Fibroblast of skin of abdomen (primary cell): ENCODE data around the gene IFT88.

Experiments
- DNase-seq: peaks from one replicate; pipeline ENCODE4 v3.0.0-alpha.2; 2013

IFT88 gene

DNA sequence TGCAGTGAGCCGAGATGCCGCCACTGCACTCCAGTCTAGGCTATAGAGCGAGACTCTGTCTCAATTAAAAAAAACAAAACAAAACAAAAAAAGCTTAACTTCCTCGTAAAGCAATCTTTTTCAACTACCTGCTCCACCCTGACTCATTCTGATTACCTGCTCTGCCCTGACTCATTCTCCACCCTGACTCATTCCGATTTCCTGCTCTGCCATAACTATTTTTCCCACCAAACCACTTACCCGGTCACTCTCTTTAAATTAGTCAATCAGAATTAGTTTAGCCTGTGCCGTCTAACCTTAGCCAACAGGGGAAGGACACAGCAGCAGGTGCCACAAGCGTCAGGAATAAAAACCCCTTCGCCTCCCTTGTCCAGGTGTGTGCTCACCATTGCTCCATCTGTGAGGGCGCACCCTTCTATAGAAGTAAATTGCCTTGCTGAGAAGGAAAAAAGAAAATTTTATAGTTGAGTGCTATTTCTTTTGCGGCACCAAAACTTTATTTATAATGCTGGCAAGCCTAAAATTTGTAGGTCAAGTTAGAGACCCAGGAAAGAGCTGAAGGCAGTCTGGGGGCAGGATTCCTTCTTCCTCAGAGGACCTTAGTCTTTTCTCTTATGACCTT lies 1.7 kb upstream of the IFT88 start:
- no peak for DNase-seq

- peak; percentile 80 for DNase-seq
Observed at GRCh38 chr13:20566468-20566897, 474 bp upstream of the IFT88 start.

GRCh38 chr13:20567881-20568528 lies 1.0 kb downstream of the IFT88 start:
- DNase-seq = no peak

GRCh38 chr13:20570517-20570916 lies 3.6 kb downstream of the IFT88 start:
- peak; percentile 67 for DNase-seq

DNA sequence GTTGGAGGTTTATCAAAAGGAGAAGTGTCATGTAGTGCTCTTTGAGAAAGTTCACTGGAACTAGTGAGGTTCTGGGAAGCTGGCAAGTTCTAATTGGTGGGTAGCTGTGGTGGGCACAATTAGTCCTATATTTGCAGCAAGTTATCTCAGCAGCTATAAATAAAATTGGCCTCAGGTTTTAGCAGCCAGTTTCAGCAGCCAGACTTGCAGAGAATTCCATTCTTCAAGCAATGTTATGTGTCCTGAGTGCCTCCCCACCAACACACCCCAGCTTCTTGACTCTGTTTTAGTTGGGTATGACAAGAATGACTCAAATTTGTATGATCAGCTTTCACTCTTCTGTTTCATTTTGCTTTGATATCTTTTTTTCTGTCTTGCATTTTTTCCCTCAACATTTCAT lies 4.7 kb downstream of the IFT88 start:
- no peak for DNase-seq

GRCh38 chr13:20573186-20573585 lies 6.2 kb downstream of the IFT88 start:
- DNase-seq = no peak

DNA sequence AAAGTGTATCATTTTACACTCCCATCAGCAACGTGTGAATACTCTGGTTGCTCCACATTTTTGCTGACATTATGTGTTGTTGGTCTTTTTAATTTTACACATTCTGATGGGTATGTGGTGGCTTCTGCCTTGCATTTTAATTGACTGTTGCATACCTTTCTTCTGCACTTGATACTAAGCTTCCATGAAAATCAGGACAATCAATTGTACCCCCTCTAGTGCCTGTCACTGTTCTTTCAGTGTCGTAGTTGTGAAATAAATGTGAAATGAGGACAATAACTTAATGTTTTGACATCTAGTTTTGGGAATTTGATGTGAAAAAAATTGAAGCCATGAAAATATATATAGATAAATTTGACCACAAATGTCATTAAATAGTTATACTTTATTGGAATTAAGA lies 6.7 kb downstream of the IFT88 start:
- no peak for DNase-seq

DNA sequence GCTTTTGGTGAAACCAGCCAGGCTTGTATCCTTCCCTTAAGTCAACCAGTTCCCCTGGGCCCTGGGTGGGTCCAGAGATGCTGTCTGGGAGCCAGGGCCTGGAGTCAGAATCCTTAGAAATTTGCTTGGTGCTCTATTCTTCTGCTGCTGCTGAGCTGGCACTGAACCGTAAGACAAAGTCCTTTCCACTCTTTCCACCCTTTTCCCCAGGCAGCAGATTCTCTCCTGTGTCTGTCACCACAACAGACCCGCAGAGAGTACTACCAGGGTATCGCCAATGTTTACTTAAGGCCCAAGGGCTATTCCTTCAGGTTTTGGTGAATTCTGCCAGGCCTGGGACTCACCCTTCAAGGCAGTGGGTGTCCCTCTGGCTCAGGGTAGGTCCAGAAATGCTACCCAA lies 12.2 kb downstream of the IFT88 start:
- no peak for DNase-seq

DNA sequence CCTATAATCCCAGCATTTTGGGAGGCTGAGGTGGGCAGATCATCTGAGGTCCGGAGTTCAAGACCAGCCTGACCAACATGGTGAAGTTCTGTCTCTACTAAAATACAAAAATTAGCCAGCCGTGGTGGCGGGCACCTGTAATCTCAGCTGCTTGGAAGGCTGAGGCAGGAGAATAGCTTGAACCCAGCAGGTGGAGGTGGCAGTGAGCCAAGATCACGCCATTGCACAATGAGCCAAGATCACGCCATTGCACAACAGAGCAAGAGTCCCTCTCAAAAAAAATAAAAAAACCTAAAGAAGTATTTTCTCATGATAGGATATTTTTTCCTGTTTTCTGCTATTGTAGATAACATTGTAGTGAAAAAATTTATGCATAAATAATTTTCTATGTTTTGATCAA lies 13.3 kb downstream of the IFT88 start:
- DNase-seq = no peak

GRCh38 chr13:20582026-20582425 lies 15.1 kb downstream of the IFT88 start:
- DNase-seq = no peak

DNA sequence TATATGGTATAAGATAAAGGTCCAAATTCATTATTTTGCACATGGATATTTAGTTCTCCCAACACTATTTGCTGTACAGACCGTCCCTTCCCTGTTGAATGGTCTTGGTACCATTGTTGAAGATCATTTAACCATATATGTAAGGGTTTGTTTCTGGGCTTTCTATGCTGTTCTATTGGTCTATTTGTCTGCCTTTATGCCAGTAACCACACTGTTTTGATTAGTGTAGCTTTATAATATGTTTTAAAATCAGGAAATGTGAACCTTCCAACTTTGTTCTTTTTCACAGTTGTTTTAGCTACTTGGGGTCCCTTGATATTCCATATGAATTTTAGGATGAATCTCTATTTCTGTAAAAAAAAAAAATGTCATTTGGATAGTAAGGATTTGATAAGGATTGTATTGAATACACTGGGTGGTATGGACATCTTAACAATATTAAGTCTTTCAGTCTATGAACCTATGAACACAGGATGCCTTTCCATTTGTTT lies 16.9 kb downstream of the IFT88 start:
- no peak for DNase-seq

GRCh38 chr13:20585371-20585770 lies 18.4 kb downstream of the IFT88 start:
- no peak for DNase-seq

DNA sequence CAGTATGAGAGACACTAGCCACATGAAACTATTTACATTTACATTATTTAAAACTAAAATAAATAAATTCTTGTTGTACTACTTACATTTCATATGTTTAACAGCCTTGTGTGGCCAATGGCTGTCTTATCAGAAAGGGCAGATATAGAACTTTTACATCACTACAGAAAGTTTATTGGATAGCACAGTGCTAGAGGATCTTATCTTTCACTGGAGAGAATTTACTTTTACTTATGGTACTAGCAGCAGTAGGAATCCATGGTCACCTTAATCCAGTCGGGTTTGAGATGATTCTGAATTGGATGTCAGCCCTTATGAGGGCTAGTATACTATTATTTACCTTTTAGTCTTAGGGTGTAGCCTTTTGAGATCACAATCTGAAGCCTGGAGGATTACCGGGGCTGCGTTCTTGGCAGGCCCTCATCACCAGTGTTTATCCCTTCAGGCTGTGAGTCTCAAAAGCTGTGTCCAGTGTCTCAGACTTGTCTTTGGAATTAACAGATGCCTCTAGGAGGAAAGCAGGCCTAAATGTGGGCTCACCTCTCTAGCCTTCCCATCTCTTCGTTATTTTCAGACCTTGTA lies 21.7 kb downstream of the IFT88 start:
- DNase-seq = no peak

GRCh38 chr13:20590561-20590960 lies 23.6 kb downstream of the IFT88 start:
- no peak for DNase-seq

GRCh38 chr13:20592606-20593005 lies 25.6 kb downstream of the IFT88 start:
- DNase-seq = no peak

DNA sequence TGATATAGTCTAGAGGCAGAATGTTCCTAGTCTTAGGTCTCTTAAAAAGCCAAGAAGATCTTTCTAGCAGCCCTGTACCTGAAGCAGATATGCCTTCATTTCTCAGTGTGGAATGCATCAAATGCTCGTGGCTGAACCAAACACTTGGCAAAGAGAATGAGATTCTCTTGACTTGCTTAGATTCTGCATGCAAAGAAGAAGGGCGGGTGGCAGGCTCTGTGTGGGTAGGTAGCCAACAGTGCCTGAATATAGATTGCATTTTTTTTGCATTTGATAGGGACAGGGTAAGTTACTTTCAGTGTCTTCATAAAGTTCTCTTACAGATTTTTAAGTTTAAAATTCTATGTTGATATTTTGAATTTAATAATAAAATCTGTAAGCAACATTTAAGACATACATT lies 27.3 kb downstream of the IFT88 start:
- DNase-seq = no peak

GRCh38 chr13:20607015-20607414 lies 40.1 kb downstream of the IFT88 start:
- DNase-seq = no peak

DNA sequence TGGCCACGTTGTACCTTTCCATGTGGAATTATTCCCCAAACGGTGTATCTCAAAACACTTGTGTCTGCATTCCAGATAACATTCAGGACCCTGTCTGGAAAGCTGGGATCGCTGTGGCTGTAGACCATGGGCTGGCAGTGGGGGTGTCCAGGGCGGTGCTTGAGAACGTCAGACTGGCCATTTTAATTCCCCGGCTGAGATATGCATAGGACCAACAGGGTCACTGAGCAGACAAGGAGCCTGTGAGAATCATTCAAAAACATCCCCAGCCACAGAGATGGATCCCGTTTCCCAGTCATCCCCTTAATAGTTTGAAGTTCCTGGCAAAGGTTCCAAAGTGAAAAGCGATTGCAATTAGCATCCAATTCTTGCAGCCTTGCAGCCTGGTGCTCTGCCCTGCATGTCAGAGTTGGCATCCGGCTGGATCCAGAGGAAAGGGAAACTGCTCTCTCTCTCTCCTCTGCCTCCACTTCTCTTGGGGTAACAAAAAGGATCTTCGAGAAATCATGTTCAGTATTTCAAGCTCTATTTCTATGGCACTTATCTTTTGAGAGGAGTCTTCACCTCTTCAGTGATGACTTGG lies 41.6 kb downstream of the IFT88 start:
- DNase-seq = no peak

DNA sequence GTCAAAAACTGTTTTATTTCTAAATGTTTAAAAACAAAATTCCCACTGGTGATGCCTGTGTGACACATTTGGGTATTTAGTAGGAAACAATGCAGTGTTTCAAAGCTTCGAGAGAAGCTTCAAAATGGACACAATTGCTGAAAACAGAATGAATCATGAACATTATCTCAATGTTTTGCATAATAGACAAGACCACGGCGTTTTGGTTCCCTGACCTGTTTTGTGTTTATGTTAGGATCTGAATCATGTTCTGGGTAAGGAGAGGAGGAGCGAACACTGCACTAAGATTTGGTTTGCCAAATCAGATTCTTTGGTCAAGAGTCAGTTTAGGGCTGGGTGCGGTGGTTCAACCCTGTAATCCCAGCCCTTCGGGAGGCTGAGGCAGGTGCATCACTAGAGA lies 42.2 kb downstream of the IFT88 start:
- DNase-seq = peak; percentile 4

- DNase-seq = no peak
Observed at GRCh38 chr13:20610006-20610405, 43.0 kb downstream of the IFT88 start.

GRCh38 chr13:20616059-20616797 lies 49.3 kb downstream of the IFT88 start:
- peak; percentile 74 for DNase-seq

DNA sequence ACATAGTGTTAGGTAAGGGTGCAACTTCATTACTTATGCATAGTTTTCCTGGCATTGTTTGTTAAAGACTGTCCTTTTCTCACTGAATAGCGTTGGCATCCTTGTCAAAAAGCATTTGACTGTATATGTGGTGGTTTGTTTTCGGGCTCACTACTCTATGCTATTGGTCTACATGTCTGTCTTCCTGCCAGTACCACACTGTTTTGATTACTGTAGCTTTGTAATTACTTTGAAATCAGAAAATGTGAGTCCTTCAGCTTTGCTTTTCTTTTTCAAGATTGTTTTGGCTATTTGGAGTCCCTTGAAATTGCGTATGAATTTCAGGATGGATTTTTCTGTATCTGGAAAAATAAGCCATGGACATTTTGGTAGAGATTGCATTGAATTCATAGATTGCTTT lies 56.0 kb downstream of the IFT88 start:
- no peak for DNase-seq

GRCh38 chr13:20624213-20624612 lies 57.3 kb downstream of the IFT88 start:
- no peak for DNase-seq
